ENCODE results near the gene ARHGAP44. TPM values are rescaled to one million over a fixed set of nuclear protein-coding genes. Genes with fewer than 3 reads are reported as not detected.

Gene ARHGAP44
- total RNA-seq, 4 donors from 2014 or later: 1.4 to 6.2 (median 2.1) TPM

DNA sequence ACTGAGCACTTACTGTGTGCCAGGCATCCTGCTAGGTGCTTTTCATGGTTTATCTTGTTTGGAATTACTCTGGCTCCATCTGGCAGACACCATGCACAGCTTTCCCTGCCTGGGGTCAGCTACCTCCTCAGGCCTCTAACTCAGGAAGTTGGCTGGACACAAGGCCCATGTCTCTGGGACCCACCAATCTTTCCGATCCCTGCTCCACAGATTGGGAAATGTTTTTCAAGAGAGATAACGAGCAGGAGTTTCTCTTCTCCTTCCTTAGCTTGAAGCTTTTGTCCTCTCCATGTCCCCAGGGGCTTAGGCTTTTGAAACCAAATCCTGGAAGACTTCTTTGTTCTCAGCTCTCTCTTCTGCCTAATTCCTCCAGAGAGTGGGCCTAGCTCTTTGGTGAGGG, 240.0 kb downstream of the ARHGAP44 start:
- Histone ChIP-seq H3K27ac (no peak overlapping the region), H3K36me3 (no peaks in the 10 kb centered on the region), H3K4me3 (no peak overlapping the region), H3K4me1 (no peaks in the 10 kb centered on the region), H3K9me3 (no peaks in the 10 kb centered on the region), H3K27me3 (peaks cover 0 to 3% (median 0%) of the 10 kb centered on the region in 3 donors)
- in situ Hi-C loops (cut with MboI; ENCODE audit: low sequenced_read_pairs in 4 of 4): loop anchor here in 1 of 4 donors (25.0 kb wide), 1 partner anchor 108 kb away; no protein-coding TSS in a partner anchor
- intact Hi-C loops (cut with DNase I; ENCODE audit: low total_unique reads): no loop called here
- DNase-seq (no peak), ATAC-seq (no peak)
- TF ChIP-seq, protein P1, sequence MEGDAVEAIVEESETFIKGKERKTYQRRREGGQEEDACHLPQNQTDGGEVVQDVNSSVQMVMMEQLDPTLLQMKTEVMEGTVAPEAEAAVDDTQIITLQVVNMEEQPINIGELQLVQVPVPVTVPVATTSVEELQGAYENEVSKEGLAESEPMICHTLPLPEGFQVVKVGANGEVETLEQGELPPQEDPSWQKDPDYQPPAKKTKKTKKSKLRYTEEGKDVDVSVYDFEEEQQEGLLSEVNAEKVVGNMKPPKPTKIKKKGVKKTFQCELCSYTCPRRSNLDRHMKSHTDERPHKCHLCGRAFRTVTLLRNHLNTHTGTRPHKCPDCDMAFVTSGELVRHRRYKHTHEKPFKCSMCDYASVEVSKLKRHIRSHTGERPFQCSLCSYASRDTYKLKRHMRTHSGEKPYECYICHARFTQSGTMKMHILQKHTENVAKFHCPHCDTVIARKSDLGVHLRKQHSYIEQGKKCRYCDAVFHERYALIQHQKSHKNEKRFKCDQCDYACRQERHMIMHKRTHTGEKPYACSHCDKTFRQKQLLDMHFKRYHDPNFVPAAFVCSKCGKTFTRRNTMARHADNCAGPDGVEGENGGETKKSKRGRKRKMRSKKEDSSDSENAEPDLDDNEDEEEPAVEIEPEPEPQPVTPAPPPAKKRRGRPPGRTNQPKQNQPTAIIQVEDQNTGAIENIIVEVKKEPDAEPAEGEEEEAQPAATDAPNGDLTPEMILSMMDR (IDR thresholded peaks at IDR 0.05 in 4 of 5, conservative IDR thresholded peaks at IDR 0.05 in 1 of 5): no peak
- TF ChIP-seq POLR2A (IDR thresholded peaks at IDR 0.05): no peak

DNA sequence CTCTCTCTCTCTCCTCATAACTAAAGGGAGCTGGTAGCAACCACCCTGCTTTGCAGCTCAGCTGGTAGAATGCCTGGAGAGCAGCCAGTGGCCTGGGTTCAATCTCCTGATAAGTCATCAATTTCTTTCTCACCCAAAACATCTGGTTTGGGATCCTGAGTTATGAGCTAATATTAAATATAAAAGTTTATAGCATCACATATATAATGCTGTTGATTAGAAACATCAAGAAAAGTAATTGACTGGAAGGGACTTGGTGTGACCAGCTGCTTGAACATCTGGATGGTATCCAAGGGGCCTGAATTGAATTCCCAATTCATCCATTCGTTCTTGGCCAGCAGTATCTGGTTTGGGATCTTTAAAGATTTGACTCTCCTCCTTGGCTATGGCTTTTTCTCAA, 240.8 kb downstream of the ARHGAP44 start:
- Histone ChIP-seq H3K4me1 (no peaks in the 10 kb centered on the region), H3K27ac (no peak overlapping the region), H3K27me3 (peaks cover 0 to 3% (median 0%) of the 10 kb centered on the region in 3 donors), H3K9me3 (no peaks in the 10 kb centered on the region), H3K4me3 (no peak overlapping the region), H3K36me3 (no peaks in the 10 kb centered on the region)
- in situ Hi-C loops (cut with MboI; ENCODE audit: low sequenced_read_pairs in 4 of 4): loop anchor here in 1 of 4 donors (25.0 kb wide), 1 partner anchor 107 kb away; no protein-coding TSS in a partner anchor
- ATAC-seq (no peak), DNase-seq (no peak)
- intact Hi-C loops (cut with DNase I; ENCODE audit: low total_unique reads): no loop called here
- TF ChIP-seq POLR2A (IDR thresholded peaks at IDR 0.05): no peak
- TF ChIP-seq, protein P1 (IDR thresholded peaks at IDR 0.05 in 4 of 5, conservative IDR thresholded peaks at IDR 0.05 in 1 of 5): no peak

DNA sequence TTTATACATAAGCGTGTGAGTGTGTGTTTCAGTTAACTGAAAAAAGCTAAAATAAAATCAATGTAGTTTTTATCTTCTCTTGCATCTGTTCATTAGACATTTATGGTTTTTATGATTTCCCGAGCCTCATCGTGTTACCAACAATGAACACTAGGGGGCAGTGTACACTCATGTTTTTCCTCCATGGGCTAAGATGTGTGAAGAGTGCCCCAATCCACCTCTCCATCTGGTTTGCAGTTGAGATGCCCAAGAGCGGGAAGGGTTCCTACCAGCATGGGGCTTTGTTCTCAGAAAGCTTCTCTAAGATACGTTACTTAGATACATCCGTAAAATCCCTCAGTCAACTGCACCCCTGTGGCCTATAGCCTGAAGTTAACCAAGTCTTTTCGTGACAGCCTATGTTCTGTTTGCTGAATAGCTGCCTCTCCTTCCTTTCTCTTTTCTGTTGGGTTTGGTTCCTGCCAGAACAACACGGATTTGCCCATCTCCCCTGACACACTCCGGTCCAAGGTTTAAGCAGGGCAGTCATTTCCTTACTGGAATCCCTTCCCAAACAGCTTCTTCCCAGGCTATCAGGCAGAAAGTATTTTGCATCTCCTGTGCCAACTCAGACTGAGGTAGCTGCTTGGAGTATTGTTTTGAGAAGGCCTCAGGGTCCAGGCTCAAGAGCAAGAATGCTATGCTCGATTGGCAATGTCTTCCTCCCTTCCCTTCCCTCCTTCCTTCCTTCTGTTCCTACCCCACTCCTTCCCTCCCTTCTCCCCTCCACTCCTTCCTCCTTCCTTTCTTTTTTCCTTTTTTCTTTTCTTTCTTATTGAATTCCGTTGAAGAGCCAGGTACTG, 241.4 kb downstream of the ARHGAP44 start:
- no peaks in the 10 kb centered on the region for H3K9me3 ChIP-seq
- H3K27me3 ChIP-seq: peaks cover 0 to 3% (median 0%) of the 10 kb centered on the region in 3 donors
- no peak overlapping the region for H3K4me3 ChIP-seq
- no peaks in the 10 kb centered on the region for H3K36me3 ChIP-seq
- no peaks in the 10 kb centered on the region for H3K4me1 ChIP-seq
- no peak overlapping the region for H3K27ac ChIP-seq
- intact Hi-C loops (cut with DNase I; ENCODE audit: low total_unique reads): no loop called here
- peak in 1 of 2 donors; percentile 30 for ATAC-seq
- in situ Hi-C loops (cut with MboI; ENCODE audit: low sequenced_read_pairs in 4 of 4): loop anchor here in 1 of 4 donors (25.0 kb wide), 1 partner anchor 107 kb away; no protein-coding TSS in a partner anchor
- no peak for DNase-seq
- TF ChIP-seq, protein P1 (IDR thresholded peaks at IDR 0.05 in 4 of 5, conservative IDR thresholded peaks at IDR 0.05 in 1 of 5): peak; percentile 20 to 70 (median 46)
- no peak for TF ChIP-seq POLR2A (IDR thresholded peaks at IDR 0.05)

DNA sequence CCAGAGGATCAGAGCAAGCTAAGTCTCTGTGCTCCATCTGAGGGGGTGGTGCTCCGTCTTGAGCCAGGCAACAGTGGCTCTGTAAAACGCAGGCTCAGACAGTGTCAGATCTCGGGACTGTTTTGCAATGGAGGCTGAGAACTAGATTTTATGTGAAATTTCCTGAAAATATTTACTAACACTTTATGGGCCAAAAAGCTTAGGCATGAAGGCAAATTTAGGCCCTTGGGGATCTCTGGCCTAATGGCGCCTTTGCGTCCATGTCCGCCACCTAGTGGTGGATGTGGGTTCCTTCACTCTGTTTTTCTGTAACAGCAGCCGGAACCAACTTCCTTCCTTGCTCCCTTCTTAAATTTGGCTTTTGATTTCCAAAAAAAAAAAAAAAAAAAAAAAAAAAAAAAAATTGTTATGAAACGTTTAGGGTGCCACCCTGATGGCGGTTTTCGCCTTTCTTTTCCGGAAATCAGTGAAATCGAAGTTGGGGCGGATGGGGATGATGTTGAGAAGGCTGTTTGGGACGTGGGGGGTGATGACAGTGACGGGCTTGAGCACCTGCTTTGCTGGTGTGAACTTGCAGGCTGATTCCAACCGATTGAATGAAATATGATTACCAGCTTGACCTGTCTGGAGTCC, 242.5 kb downstream of the ARHGAP44 start:
- Histone ChIP-seq H3K4me1 (no peaks in the 10 kb centered on the region), H3K27ac (no peak overlapping the region), H3K27me3 (peaks cover 0 to 3% (median 0%) of the 10 kb centered on the region in 3 donors), H3K36me3 (no peaks in the 10 kb centered on the region), H3K9me3 (no peaks in the 10 kb centered on the region), H3K4me3 (no peak overlapping the region)
- no peak for TF ChIP-seq POLR2A (IDR thresholded peaks at IDR 0.05)
- TF ChIP-seq, protein P1 (IDR thresholded peaks at IDR 0.05 in 4 of 5, conservative IDR thresholded peaks at IDR 0.05 in 1 of 5): peak; percentile 14 to 76 (median 51)
- ATAC-seq: peak; percentile 62 to 63
- in situ Hi-C loops (cut with MboI; ENCODE audit: low sequenced_read_pairs in 4 of 4) (loop anchor here in 1 of 4 donors (25.0 kb wide), 1 partner anchor 105 kb away; no protein-coding TSS in a partner anchor), intact Hi-C loops (cut with DNase I; ENCODE audit: low total_unique reads) (no loop called here)
- peak; percentile 5 to 28 for DNase-seq

Data from gastrocnemius medialis (tissue), 4 donors.